ENCODE results near the gene SLC8A1. TPM values are rescaled to one million over a fixed set of nuclear protein-coding genes. Genes with fewer than 3 reads are reported as not detected.

SLC8A1 gene
- total and polyA plus RNA-seq, 12 donors = 0.54 to 128 (median 18.5) TPM

DNA sequence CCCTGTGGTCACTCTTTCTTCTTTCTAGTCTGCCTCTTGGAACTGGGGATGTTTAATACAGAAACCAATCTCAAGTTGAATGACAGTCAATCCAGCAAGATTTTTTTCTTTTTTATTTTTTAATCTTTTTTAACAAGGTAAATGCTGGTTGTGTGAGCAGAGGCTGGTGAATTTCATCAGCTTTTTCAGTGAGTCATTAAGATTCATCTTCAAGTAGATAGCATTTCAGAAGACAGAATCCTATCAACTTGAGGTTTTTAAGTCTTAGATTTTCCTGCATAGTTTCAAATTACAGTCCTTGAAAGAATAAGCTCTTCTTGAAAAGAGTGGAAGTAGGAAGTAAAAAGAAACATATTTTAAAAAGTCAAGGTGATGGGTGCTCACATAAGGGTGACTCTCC lies 12.4 kb downstream of the SLC8A1 start:
- TF ChIP-seq POLR2A (IDR thresholded peaks at IDR 0.05) = no peak
- TF ChIP-seq, protein P1, sequence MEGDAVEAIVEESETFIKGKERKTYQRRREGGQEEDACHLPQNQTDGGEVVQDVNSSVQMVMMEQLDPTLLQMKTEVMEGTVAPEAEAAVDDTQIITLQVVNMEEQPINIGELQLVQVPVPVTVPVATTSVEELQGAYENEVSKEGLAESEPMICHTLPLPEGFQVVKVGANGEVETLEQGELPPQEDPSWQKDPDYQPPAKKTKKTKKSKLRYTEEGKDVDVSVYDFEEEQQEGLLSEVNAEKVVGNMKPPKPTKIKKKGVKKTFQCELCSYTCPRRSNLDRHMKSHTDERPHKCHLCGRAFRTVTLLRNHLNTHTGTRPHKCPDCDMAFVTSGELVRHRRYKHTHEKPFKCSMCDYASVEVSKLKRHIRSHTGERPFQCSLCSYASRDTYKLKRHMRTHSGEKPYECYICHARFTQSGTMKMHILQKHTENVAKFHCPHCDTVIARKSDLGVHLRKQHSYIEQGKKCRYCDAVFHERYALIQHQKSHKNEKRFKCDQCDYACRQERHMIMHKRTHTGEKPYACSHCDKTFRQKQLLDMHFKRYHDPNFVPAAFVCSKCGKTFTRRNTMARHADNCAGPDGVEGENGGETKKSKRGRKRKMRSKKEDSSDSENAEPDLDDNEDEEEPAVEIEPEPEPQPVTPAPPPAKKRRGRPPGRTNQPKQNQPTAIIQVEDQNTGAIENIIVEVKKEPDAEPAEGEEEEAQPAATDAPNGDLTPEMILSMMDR (IDR thresholded peaks at IDR 0.05) = no peak
- no peak for DNase-seq
- intact Hi-C loops (cut with DNase I) = no loop called here
- Histone ChIP-seq H3K4me3 (no peak overlapping the region), H3K9me3 (replicated peaks in 1 of 3) (no peaks in the 10 kb centered on the region), H3K4me1 (replicated peaks in 1 of 2) (peaks cover 0 to 12% of the 10 kb centered on the region in 2 donors), H3K36me3 (replicated peaks in 1 of 2) (no peaks in the 10 kb centered on the region), H3K27ac (no peak overlapping the region), H3K27me3 (no peaks in the 10 kb centered on the region)

DNA sequence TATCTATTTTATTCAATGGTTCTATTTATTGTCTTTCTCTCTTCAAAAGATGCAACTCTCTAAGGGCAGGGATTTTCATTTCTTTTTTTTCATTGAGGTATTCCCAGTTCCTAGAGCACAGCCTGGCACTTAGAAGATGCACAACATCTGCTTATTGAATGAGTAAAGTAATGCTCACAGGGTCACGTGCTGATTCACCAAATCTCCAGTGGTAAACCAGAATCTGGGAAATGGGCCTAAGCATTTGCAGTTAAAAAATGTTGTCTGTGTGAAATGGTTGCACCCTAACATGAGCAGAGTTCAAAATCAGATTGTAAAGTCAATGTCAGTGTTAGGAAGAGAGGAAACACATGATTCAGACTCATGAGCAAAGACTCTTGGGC lies 15.8 kb downstream of the SLC8A1 start:
- intact Hi-C loops (cut with DNase I) = no loop called here
- no peak overlapping the region for H3K27ac ChIP-seq
- no peaks in the 10 kb centered on the region for H3K9me3 ChIP-seq (replicated peaks in 1 of 3)
- no peak overlapping the region for H3K4me3 ChIP-seq
- DNase-seq = no peak
- no peaks in the 10 kb centered on the region for H3K27me3 ChIP-seq
- no peak for TF ChIP-seq POLR2A (IDR thresholded peaks at IDR 0.05)
- TF ChIP-seq, protein P1 (IDR thresholded peaks at IDR 0.05) = no peak
- no peaks in the 10 kb centered on the region for H3K36me3 ChIP-seq (replicated peaks in 1 of 2)
- H3K4me1 ChIP-seq (replicated peaks in 1 of 2) = peaks cover 3 to 20% of the 10 kb centered on the region in 2 donors
- WGBS, 4 donors = 82 to 87% (median 83%) methylated on average over 1 of the region's 1 CpG

DNA sequence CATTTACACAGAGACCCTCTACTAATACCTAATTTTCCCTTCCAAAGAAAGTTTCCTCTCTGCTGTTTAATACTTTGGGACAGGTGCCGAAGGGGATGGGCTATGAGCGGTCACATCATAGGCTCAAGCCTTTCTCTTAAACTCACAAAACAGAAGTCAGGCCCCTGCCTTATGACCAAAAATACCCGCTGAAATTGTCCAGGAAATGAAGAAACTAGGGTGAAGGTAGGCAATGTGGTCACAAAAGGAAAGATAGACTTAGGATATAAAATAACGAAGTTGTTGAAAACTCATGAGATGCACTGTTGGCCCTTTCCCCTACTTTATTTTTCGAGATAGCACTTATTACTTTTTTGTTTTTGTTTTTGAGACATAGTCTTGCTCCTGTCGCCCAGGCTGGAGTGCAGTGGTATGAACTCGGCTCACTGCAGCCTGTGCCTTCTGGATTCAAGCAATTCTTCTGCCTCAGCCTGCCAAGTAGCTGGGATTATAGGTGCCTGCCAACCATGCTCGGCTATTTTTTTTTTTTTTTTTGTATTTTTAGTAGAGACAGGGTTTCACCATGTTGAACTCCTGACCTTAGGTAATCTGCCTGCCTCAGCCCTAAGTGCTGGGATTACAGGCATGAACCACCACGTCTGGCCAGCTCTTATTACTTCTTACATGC lies 16.3 kb downstream of the SLC8A1 start:
- no peaks in the 10 kb centered on the region for H3K27me3 ChIP-seq
- no peaks in the 10 kb centered on the region for H3K36me3 ChIP-seq (replicated peaks in 1 of 2)
- no peak overlapping the region for H3K27ac ChIP-seq
- no peak overlapping the region for H3K4me3 ChIP-seq
- WGBS, 4 donors = 76 to 87% (median 77%) methylated on average over 9 of the region's 9 CpGs
- TF ChIP-seq, protein P1 (IDR thresholded peaks at IDR 0.05) = no peak
- TF ChIP-seq POLR2A (IDR thresholded peaks at IDR 0.05) = no peak
- no peaks in the 10 kb centered on the region for H3K9me3 ChIP-seq (replicated peaks in 1 of 3)
- intact Hi-C loops (cut with DNase I) = no loop called here
- DNase-seq = no peak
- H3K4me1 ChIP-seq (replicated peaks in 1 of 2) = peaks cover 5 to 20% of the 10 kb centered on the region in 2 donors

- Histone ChIP-seq H3K27ac (no peak overlapping the region), H3K4me1 (replicated peaks in 1 of 2) (peaks cover 5 to 20% of the 10 kb centered on the region in 2 donors), H3K4me3 (no peak overlapping the region), H3K9me3 (replicated peaks in 1 of 3) (no peaks in the 10 kb centered on the region), H3K36me3 (replicated peaks in 1 of 2) (no peaks in the 10 kb centered on the region), H3K27me3 (no peaks in the 10 kb centered on the region)
- intact Hi-C loops (cut with DNase I) = no loop called here
- WGBS, 4 donors = 55 to 67% (median 64%) methylated on average over 3 of the region's 3 CpGs
- DNase-seq = peak in 5 of 7 donors; percentile 32 to 60 (median 53)
- TF ChIP-seq POLR2A (IDR thresholded peaks at IDR 0.05) = no peak
- TF ChIP-seq, protein P1 (IDR thresholded peaks at IDR 0.05) = no peak
Measured at GRCh38 chr2:40434731-40435271, 17.1 kb downstream of the SLC8A1 start.

All from adrenal gland (tissue), 12 donors.